Measurements from ENCODE around the gene WDSUB1. TPM values are rescaled to one million over a fixed set of nuclear protein-coding genes. Genes with fewer than 3 reads are reported as not detected.

WDSUB1 gene
- total RNA-seq (4.8 and 7.3 TPM in 2 replicates), polyA plus RNA-seq (3.1 and 4.0 TPM in 2 replicates), polyA minus RNA-seq (10.1 and 11.7 TPM in 2 replicates), Bru-seq, nascent RNA (percentile 64 among the genes with signal in this experiment), BruChase-seq, experiment 1, labeled RNA remaining after a 6-hour chase (percentile 60 among the genes with signal in this experiment), BruChase-seq, experiment 2, labeled RNA remaining after a 2-hour chase (percentile 73 among the genes with signal in this experiment)
- 2.9 and 4.6 TPM in 2 replicates for polyA plus RNA-seq (2011; cell fraction: cytosol; rRNA removed)
- polyA plus RNA-seq (2011; cell fraction: nucleus; rRNA removed), result 6.4 and 7.5 TPM in 2 replicates
- 5.4 and 6.8 TPM in 2 replicates for polyA plus RNA-seq (2012)
- polyA minus RNA-seq (2011; cell fraction: cytosol; rRNA and poly(A)+ RNA removed), result 1.5 TPM
- 12.0 and 14.6 TPM in 2 replicates for polyA minus RNA-seq (2011; cell fraction: nucleus; rRNA and poly(A)+ RNA removed)
- long read RNA-seq, partial matches to known transcripts, result 2 of 16 reads
- long read RNA-seq, other reads (novel, unspliced or antisense), result 11 of 16 reads

- Histone ChIP-seq H3K9ac (replicated peaks; ENCODE audit: extremely low read depth, insufficient read depth, low read length) (peak within 1 kb of the TSS; percentile 61), H3K4me2 (ENCODE audit: insufficient read depth, low read length) (peak within 1 kb of the TSS; percentile 87), H3K4me3 (replicated peaks in 1 of 3; ENCODE audit: insufficient read depth in 1 of 3, low read depth in 1 of 3, low read length in 3 of 3) (peak within 1 kb of the TSS; percentile 60 to 73 (median 61)), H3K36me3 (ENCODE audit: control insufficient read depth in 2 of 2, extremely low read depth in 1 of 2, insufficient read depth in 2 of 2, low read length in 2 of 2) (no peaks in the 10 kb centered on the region), H3K9me3 (replicated peaks; ENCODE audit: control insufficient read depth, insufficient read depth, low read length) (no peaks in the 10 kb centered on the region), H2AFZ (ENCODE audit: low read depth, low read length) (peak within 1 kb of the TSS; percentile 94), H3K27me3 (ENCODE audit: control insufficient read depth in 2 of 2, insufficient read depth in 2 of 2, low read length in 2 of 2) (no peaks in the 10 kb centered on the region), H4K20me1 (replicated peaks; ENCODE audit: control insufficient read depth, extremely low read depth, insufficient read depth, low read length) (no peaks in the 10 kb centered on the region), H3K9me1 (replicated peaks; ENCODE audit: control insufficient read depth, extremely low read depth, insufficient read depth, low read length) (no peaks in the 10 kb centered on the region), H3K79me2 (ENCODE audit: control insufficient read depth, insufficient read depth, low read length) (no peaks in the 10 kb centered on the region), H3K27ac (ENCODE audit: insufficient read depth, low read depth, low read length) (peak within 1 kb of the TSS; percentile 68), H3K4me1 (ENCODE audit: control insufficient read depth, extremely low read depth, insufficient read depth, low read length) (peaks cover 7% of the 10 kb centered on the region)
- FAIRE-seq (peak; percentile 73), DNase-seq (ENCODE audit: low read depth, low spot score) (peak; percentile 79)
- intact Hi-C loops (cut with micrococcal nuclease), result loop anchor here (1.0 kb wide), 2 partner anchors 60 to 426 kb away; partner anchors contain the start of gene MARCHF7
- ChIA-PET POLR2A (interaction anchor here (1.3 kb wide), 1 partner anchor 426 kb away, joined by 3 read pairs; the partner anchor contains the start of gene MARCHF7), CTCF (interaction anchor here (0.9 to 2.1 kb wide), 7 partner anchors 9 to 682 kb away, joined by 3 to 8 read pairs (median 4); partner anchors contain the start of genes BAZ2B and MARCHF7)
- dilution Hi-C loops (cut with MboI; ENCODE audit: extremely low pct_ligation_motif_present, low sequenced_read_pairs), result no loop called here
- TF ChIP-seq EZH2 (IDR thresholded peaks at IDR 0.05; ENCODE audit: borderline replicate concordance, low read depth, low read length, severe bottlenecking), result no peak
- TF ChIP-seq FOS (IDR thresholded peaks at IDR 0.05; ENCODE audit: borderline replicate concordance, insufficient read depth, low read length), result no peak
- TF ChIP-seq JUN (IDR thresholded peaks at IDR 0.05; ENCODE audit: borderline replicate concordance, insufficient read depth, insufficient read length, low read depth), result no peak
- TF ChIP-seq CTCF (IDR thresholded peaks at IDR 0.05; ENCODE audit: extremely low read depth in 1 of 2, insufficient read depth in 1 of 2, low read depth in 1 of 2, low read length in 2 of 2), result no peak
- no peak for TF ChIP-seq POLR2A (IDR thresholded peaks at IDR 0.05; ENCODE audit: low read depth, low read length)
- TF ChIP-seq POLR2AphosphoS5 (IDR thresholded peaks at IDR 0.05; ENCODE audit: insufficient read depth, low read depth, low read length), result no peak
- TF ChIP-seq MAX (IDR thresholded peaks at IDR 0.05; ENCODE audit: insufficient read depth, insufficient read length), result no peak
- no peak for TF ChIP-seq MYC (IDR thresholded peaks at IDR 0.05; ENCODE audit: low read depth, low read length)
- no peak for TF ChIP-seq GATA2 (IDR thresholded peaks at IDR 0.05; ENCODE audit: insufficient read depth, insufficient read length, low read depth, low read length)
- no TSS peak for BruUV-seq (replicated peaks)
These were observed at the start of gene WDSUB1 for GRCh38 chr2:159285929-159286708. TSS of gene WDSUB1 (minus strand) at chr2:159286703. CDS start at chr2:159283069, 3,634 bp downstream.
